ENCODE results near the gene KLK14. TPM values are rescaled to one million over a fixed set of nuclear protein-coding genes. Genes with fewer than 3 reads are reported as not detected.

KLK14 gene
- total RNA-seq, 2 donors from 2014 or later = not detected

GRCh38 chr19:51070334-51071094 is 12.2 kb downstream of the KLK14 start:
- DNase-seq (no peak), ATAC-seq (no peak)
- Histone ChIP-seq H3K9me3 (no peaks in the 10 kb centered on the region), H3K4me1 (peaks cover 11% of the 10 kb centered on the region), H3K4me3 (no peak overlapping the region), H3K27me3 (no peaks in the 10 kb centered on the region), H3K36me3 (replicated peaks in 1 of 2; ENCODE audit: insufficient read depth in 1 of 2, low read depth in 2 of 2) (no peaks in the 10 kb centered on the region), H3K27ac (no peak overlapping the region)
- 65 to 71% methylated on average over 5 of the region's 5 CpGs for WGBS, 2 donors
- TF ChIP-seq POLR2A (IDR thresholded peaks at IDR 0.05) (no peak), CTCF (IDR thresholded peaks at IDR 0.05) (no peak)
- intact Hi-C loops (cut with DNase I) = no loop called here

DNA sequence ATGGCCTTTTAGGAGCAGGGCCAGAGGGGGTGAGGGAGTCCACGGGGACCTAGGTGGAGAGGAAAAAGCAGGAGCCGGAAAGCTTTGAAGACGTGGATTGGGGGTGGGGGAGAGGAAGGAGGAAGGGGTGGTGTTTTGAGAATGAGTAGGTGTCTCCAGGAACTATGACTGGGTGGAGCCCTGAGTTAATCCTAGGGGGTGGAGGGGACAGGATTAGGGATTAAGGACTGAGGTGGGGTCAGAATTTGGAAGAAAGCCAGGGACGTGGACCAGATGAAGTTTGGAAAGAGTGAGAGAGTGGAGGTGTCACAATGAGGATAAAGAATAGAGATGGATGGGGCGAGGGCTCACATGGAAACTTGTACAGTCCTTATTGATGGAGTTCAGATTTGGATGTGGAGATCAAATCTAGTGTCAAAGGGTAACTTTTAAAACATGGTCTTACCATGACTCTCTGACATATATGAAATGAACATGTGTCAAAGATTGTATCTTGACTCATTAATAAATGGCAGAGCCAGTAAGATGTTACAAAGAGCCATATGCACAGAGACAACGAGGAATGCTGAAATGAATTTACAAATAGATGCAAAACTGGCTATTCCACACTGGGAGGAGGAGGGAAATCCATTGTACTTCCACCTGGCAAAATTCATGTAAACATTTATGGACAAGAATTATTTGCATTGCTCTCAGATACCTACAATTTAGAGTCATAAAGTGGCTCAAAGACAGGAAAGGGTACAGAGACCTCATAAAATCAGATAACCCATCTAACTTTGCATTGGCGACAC is 16.1 kb downstream of the KLK14 start:
- Histone ChIP-seq H3K36me3 (replicated peaks in 1 of 2; ENCODE audit: insufficient read depth in 1 of 2, low read depth in 2 of 2) (no peaks in the 10 kb centered on the region), H3K27me3 (no peaks in the 10 kb centered on the region), H3K9me3 (no peaks in the 10 kb centered on the region), H3K27ac (no peak overlapping the region), H3K4me1 (peaks cover 30% of the 10 kb centered on the region), H3K4me3 (no peak overlapping the region)
- no peak for ATAC-seq
- intact Hi-C loops (cut with DNase I) = no loop called here
- TF ChIP-seq POLR2A (IDR thresholded peaks at IDR 0.05) = no peak
- TF ChIP-seq CTCF (IDR thresholded peaks at IDR 0.05) = no peak
- DNase-seq = no peak
- 66 to 74% methylated on average over 7 of the region's 7 CpGs for WGBS, 2 donors

GRCh38 chr19:51065221-51065960 is 17.3 kb downstream of the KLK14 start:
- intact Hi-C loops (cut with DNase I) = no loop called here
- Histone ChIP-seq H3K4me3 (no peak overlapping the region), H3K36me3 (replicated peaks in 1 of 2; ENCODE audit: insufficient read depth in 1 of 2, low read depth in 2 of 2) (no peaks in the 10 kb centered on the region), H3K27me3 (no peaks in the 10 kb centered on the region), H3K27ac (peak overlapping the region in 2 of 4 donors; percentile 41 to 63), H3K9me3 (no peaks in the 10 kb centered on the region), H3K4me1 (peaks cover 21% of the 10 kb centered on the region)
- ATAC-seq = peak; percentile 16
- TF ChIP-seq POLR2A (IDR thresholded peaks at IDR 0.05) = no peak
- no peak for TF ChIP-seq CTCF (IDR thresholded peaks at IDR 0.05)
- DNase-seq = peak in 1 of 4 donors; percentile 25
- WGBS, 2 donors = 26 to 30% methylated on average over 23 to 24 of the region's 25 CpGs

GRCh38 chr19:51064534-51065220 is 18.0 kb downstream of the KLK14 start, which contains the start of gene KLK13:
KLK13 (minus strand) TSS chr19:51065092; CDS start chr19:51065067, 25 bp downstream.
- Histone ChIP-seq H3K36me3 (replicated peaks in 1 of 2; ENCODE audit: insufficient read depth in 1 of 2, low read depth in 2 of 2) (no peaks in the 10 kb centered on the region), H3K27me3 (no peaks in the 10 kb centered on the region), H3K27ac (peak within 1 kb of the TSS in 2 of 4 donors; percentile 41 to 63), H3K9me3 (no peaks in the 10 kb centered on the region), H3K4me3 (no peak within 1 kb of the TSS), H3K4me1 (peaks cover 20% of the 10 kb centered on the region)
- peak; percentile 78 for ATAC-seq
- TF ChIP-seq POLR2A (IDR thresholded peaks at IDR 0.05) = no peak
- no peak for TF ChIP-seq CTCF (IDR thresholded peaks at IDR 0.05)
- WGBS, 2 donors = 17 to 54% methylated on average over 16 to 32 of the region's 38 CpGs
- intact Hi-C loops (cut with DNase I) = no loop called here
- peak; percentile 63 to 87 (median 78) for DNase-seq
